GM19099 (cell line): ENCODE measurements around the gene STXBP4.

Experiments used
- POLR2A ChIP-seq: IDR thresholded peaks from 3 replicates; pipeline ENCODE4 v1.6.1; 2011; ENCODE audit warnings: low read depth; ENCODE audit not compliant: insufficient read length; ENCODE audit errors: extremely low read depth

STXBP4 gene

DNA sequence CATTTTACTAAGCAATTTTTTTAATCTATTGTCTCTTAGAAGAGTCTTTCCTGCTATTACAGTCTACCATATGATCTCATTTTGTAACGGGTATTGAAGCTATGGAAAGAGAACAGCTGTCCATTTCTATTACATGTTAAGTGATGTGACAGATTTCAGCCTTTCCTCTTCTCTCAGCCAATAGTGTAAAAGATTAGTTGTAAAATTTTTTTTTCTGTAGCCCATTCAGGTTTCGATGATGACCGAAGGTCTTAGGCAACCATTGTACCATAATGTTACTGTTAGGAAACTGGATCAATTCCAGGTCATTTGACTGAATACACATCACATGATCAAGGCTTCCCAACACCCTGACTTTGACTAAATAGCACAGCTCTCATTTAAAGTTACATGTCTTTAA, 148.6 kb downstream of the STXBP4 start:
- no peak for TF ChIP-seq POLR2A

DNA sequence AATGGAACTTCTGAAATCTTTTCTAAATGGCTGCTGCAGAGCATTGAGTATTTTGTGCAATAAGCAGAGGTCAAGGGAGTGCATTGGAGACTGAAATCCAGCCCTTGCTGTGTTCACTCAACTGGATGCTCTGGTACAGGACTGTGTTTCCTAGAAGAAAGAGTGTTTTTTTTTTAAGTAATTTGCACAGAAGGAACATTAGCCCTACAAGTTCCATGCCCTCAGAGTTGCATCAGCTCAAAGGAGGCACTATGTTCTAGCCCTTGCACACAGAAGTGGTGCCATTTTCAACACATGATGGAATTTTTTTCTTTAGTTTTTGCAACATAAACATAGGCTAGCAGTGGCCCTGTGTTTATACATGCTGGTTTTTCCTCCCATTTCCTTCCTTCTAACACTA, 152.1 kb downstream of the STXBP4 start:
- no peak for TF ChIP-seq POLR2A

DNA sequence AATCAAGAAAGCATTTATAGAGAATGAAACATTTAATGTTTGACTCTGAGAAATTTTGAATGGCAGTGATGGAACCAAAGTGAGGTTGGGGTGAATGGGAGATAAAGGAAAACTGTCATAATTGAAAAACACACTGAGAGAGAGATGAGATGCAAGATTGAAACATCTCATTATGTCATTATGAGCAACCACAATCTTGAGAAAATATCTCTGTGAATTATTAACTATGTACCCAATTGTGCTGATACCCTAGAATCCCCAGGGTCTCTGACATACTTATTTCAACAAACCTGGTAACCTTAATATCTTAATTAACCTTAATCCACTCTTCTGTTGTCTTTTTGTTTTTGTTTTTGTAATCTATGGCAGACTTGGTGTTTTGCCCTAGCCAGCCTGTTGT, 152.7 kb downstream of the STXBP4 start:
- no peak for TF ChIP-seq POLR2A

DNA sequence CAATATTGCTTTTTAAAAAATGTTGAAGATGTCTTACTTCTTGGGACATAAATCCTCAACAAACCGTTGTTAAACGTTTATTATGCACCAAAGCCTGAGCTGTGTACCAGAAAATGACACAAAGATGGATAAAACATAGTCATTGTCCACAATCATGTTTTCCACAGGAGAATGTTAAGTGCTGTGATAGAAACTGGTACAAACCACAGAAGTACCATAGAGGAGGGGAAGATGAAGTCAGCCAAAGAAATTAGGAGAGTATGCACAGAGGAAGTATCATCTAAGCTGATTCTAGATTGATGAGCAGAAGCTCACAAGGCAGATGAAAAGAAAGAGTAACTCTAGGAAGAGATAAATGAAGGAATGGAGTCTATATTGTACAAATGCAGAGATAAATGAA, 153.5 kb downstream of the STXBP4 start:
- TF ChIP-seq POLR2A = no peak

DNA sequence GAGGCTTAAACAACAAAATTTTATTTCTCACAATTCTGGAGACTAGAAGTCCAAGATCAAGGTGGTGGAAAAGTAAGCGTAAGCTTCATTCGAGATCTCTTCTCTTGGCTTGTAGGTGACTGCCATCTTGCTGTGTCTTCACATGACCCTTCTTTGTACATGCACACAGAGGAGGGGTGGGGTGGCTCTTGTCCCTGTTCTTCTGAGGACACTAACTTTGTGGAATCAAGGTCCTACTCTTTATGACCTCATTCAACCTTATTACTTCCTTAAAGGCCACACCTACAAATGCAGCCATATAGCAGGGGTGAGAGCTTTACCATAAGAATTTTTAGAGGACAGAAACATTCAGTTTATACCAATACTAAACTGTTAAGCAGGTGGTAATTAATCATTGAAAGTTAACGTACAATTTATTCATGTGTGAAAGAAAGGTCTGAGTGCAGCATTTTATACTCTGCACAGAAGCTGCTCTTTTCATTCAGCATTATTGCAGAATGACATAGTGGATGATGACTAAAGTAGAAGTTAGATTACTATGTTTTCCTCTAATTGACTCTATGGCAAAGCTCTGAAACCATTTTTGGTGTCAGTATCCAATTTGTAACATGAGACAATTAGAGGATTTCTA, 156.3 kb downstream of the STXBP4 start:
- TF ChIP-seq POLR2A = no peak

DNA sequence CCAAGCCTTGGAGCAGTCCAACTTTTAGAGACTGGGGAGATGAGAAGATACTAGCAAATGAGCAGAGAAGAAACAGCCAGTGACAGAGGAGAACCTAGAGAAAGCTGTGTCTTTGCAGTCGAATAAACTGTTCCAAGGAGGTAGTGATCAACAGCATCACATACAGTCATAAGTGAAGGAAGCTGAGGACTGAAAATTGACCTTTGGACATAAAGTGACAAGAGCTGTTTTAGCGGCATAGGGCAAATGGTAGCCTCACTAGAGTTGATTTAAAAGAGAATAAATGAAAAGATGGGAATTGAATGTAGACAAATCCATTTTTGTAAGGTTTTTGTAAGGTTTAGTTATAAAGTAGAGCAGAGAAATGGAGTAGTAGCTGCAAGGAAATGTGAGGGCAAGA, 165.0 kb downstream of the STXBP4 start:
- no peak for TF ChIP-seq POLR2A

DNA sequence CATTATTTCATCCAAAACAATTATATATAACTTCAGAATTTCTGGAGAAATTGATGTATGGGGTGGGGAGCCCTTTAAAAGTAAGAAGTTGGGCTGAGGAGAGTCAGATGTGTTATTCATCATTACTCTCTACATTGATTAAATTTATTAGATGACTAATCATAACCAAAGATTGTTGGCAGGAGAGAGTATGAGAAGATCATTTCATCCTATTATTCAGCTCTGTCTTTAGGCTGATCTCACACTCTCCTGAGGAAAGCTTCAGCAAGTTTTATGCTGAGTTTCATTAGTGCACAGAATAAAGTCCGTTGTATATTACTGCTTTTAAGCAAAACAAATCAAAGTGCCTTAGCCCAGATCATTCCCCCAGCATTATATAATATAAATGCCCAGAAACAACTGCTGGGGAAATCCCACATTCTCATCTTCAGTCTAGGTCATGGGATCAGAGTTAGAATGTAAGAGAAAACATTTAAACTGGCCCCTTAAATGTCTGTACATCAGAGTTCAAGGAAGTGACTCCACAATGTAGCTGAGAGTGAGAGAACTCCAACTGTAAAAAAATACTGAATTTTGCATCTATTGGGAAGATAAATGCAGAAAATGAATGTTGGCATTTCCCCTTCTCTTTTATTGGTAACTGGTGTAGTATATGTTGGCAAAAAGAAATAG, 166.1 kb downstream of the STXBP4 start:
- no peak for TF ChIP-seq POLR2A

DNA sequence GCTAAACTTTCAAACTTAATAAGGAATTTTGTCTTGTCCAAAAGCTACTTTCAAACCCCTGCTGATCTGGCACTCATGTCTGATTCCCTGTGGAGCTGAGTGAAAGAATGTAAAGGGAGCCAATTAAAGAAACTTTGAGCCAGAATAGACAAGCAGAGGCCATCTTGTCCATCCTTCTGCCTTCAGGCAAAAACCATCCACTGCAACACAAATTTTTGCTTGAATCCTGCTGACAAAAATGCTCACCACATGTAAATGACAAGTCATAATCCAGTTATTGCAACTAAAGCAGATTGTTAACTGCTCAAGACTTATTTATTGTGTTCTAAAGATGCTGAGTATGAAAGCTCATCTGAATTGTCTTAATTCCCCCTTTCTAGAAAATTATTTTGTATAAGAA, 172.2 kb downstream of the STXBP4 start:
- TF ChIP-seq POLR2A = no peak

DNA sequence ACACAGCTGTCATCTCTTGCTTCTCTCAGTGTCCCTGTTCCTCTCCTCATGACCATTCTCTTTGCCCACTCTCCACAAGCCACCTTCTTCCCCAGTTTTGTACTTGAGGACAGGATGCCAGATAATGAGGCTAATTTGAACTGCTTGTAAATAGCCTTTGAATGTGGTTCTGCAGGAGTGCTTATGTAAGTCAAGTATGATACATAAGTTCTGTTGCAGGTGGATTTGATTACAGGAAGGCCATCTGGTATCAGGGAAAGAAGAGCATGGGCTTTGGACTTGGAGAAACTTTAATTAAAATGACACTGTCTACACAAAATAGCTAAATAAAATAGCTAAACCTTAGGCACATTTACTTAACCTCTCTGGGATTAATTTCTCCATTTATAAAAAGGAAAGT, 176.0 kb downstream of the STXBP4 start:
- no peak for TF ChIP-seq POLR2A

DNA sequence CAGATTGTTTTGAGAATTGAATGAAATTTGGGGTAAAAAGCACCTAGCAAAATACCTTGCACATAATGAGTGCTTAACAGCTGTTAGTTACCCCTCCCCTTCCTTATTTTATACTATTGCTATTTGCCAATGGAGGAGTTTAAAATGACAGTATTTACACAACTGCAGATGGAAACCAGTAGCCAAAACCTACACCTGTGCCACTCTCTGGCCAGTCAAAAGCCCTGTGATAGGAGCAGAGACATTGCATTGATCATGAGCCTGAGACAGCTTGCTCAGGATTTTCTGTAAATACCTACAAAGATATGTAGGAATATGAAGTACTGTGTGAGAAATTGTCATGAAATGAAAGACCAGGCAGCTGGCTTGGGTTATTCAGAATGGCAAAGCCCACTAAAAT, 180.9 kb downstream of the STXBP4 start:
- no peak for TF ChIP-seq POLR2A

DNA sequence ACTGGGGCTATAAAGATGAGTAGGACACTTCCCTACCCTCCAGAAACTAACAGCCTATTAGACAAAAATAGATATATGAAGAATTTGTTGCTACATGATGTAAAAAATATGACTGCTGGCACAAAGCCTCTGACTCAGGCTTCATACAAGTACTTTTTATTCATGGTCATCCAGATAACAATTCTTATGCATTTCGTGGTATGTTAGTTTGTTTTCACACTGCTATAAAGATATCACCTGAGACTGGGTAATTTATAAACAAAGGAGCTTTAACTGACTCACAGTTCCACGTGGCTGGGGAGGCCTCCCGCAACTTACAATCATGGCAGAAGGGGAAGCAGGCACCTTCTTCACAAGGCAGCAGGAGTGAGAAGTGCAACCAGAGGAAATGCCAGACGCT, 183.7 kb downstream of the STXBP4 start:
- TF ChIP-seq POLR2A = no peak

DNA sequence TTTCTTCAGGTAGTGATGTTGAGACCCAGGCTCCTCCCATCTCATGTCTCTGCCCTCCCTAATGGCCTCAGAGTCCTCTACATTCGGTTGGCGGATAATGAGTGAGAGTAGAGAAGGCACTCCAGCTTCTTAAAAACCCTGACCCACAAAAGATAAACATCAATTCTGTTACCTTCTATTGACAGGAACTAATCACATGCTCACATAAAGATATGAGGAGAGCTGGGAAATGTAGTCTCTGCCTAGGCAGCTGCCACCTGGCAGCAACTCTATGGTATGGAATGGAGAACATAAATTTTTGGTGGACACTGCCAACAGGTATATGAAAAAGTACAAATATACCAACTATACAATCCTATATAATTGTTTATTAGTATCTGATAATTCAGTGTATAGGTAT, 185.5 kb downstream of the STXBP4 start:
- no peak for TF ChIP-seq POLR2A

DNA sequence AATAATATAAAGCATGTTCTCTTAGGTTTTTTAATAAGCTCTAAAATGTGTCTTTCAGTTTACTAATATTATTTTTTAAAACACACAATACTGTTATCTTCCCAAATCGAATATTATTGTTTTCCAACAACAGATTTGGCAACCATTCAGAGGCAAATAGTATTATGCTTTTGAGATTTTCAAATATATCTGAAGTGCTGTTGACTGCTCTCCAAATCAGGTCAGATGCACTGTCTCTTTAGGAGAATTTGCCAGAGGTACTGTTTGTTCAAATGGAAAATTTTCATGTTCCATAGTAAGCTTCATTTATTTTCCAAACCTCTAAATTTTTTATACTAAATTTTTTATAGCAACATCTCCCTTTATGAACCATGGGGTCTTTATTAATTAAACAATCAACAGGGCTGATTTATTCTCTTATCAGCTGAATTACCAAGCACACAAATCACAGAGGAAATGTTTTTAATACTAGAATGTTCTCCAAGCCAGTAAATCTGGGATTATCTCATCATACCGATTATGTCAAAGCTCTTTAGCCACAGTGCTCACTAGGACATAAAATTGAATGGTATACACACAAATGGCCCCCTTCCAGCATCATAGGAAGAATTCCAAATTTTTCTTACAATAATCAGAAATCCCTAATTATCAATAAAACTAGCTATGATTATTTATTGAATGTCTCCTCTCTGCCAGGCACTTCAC, 187.4 kb downstream of the STXBP4 start:
- TF ChIP-seq POLR2A = no peak

DNA sequence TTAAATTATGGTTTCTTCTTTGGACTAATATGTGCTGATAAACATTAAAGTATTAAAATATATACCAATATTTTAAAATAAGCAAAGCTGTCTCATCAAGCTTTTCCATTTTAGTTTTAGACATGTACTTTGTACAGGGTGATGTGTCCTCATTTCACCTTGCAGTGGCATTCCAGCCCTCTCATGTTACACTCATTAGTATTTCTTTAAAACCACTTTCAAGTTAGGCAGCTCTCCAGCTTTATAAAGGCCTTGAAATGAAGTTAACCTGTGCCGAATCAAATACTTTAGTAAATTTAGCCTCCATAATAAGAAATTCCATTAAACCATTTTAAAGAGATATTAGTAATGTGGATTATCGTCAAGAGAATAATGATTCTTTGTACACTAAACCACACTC, 188.6 kb downstream of the STXBP4 start:
- no peak for TF ChIP-seq POLR2A

DNA sequence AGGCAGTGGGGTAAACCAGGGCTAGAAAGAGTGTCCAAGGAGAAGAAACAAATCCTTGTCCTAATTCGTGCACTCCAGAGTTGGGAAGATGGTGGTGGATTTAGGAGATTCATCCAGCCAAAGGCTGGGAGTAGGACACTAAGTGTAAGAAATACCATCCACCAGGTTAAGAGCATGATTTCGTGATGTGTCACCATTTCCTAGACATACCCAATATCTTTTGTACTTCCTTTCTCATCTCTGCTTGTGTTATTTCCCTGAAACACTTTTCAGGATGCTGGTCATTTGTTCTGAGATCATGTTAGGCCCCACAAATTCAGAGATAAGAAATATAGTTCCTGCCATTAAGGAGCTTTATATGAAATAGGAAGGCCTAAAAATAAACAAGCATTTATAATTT, 189.9 kb downstream of the STXBP4 start:
- TF ChIP-seq POLR2A = no peak

DNA sequence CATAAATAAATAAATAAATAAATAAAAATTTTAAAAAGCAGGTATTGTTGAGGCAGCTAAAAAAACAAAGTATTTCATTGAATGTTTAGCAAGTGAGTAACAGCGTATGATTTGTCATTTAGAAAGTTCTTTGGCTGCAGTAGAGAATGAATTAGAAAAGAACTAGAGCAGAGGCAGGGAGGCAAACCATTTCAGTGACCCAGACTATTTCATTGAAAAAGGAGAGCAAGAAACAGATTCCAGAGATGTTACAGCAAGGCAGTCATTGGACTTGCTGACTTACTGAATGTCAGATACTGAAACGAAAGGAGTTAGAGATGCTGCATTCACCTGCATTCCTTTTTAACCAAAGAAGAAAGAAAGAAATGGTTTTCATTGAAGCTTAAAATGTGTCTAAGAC, 190.7 kb downstream of the STXBP4 start:
- no peak for TF ChIP-seq POLR2A

DNA sequence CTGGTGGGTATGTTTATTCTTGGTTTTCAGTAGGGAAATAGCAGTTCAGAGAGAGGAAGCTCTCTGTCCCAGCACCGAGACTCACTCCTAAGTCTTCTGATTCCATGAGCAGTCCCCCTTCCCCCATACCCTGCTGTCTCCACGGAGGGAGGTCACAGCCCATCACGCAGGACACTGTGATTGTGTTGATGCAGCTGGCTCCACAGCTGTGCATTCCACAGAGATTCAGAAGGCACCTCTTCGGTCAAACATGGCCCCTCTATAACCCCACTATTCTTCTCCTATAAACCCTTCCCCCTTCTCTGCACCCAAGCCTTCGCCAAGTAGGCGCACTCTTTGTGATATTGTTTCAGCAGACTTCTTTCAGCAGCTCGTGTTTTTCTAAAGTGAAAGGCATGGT, 191.9 kb downstream of the STXBP4 start:
- TF ChIP-seq POLR2A = no peak

DNA sequence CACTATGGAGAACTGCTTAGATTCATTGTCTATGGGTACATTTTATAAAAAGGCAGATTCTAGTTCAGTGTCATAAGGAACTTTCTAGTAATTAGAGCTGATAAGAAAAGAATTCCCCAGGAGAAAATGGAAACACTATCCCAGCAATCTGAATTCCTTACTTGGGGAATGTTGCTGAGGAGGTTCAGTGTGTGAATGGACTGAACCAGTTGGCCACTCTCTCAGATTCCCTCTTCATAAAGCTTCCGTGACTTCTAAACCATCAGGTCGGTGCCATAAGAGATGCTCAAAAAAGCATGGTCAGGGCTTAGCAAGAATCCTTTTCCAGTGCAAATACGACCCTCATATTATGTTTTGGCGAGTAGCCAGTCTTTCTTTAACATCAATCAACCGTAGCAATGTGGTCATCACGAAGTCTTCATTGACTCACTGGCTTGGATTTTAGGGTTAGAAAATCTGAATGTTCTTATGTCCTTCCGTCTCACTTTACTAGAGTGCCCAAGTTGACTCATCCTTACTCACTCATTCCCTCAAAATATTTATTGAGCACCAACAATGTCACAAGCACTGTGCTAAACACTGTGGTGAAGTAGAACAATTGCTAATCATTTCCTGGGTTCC, 193.5 kb downstream of the STXBP4 start:
- TF ChIP-seq POLR2A = no peak
